Measurements from ENCODE around the gene HTR3E. TPM values are rescaled to one million over a fixed set of nuclear protein-coding genes. Genes with fewer than 3 reads are reported as not detected.

The HTR3E gene
- 1 to 10 TPM in 1 of 4 donors, not detected in 3; 1.2 TPM for total RNA-seq

GRCh38 chr3:184096811-184097383 is at the start of gene HTR3E:
TSS of gene HTR3E (plus strand) at chr3:184097064. CDS start at chr3:184097530, 466 bp downstream.
- Histone ChIP-seq H3K27ac (no peak within 1 kb of the TSS), H3K4me3 (no peak within 1 kb of the TSS), H3K27me3 (no peaks in the 10 kb centered on the region), H3K9me3 (peaks cover 0 to 11% (median 4%) of the 10 kb centered on the region in 4 donors), H3K4me1 (no peaks in the 10 kb centered on the region), H3K36me3 (no peaks in the 10 kb centered on the region)
- DNase-seq: no peak
- TF ChIP-seq CTCF (IDR thresholded peaks at IDR 0.05): no peak
- no peak for TF ChIP-seq POLR2A (IDR thresholded peaks at IDR 0.05)

GRCh38 chr3:184050217-184050847 is 46.5 kb upstream of the HTR3E start:
- H3K36me3 ChIP-seq: no peaks in the 10 kb centered on the region
- no peaks in the 10 kb centered on the region for H3K4me1 ChIP-seq
- H3K27ac ChIP-seq: no peak overlapping the region
- H3K27me3 ChIP-seq: no peaks in the 10 kb centered on the region
- no peak for TF ChIP-seq CTCF (IDR thresholded peaks at IDR 0.05)
- TF ChIP-seq POLR2A (IDR thresholded peaks at IDR 0.05): no peak
- no peaks in the 10 kb centered on the region for H3K9me3 ChIP-seq
- DNase-seq: no peak
- no peak overlapping the region for H3K4me3 ChIP-seq

GRCh38 chr3:184052767-184053166 is 44.1 kb upstream of the HTR3E start, which contains the start of gene HTR3C:
TSS of gene HTR3C (plus strand) at chr3:184053047. CDS start at chr3:184053081, 34 bp downstream.
- TF ChIP-seq CTCF (IDR thresholded peaks at IDR 0.05): no peak
- no peak for TF ChIP-seq POLR2A (IDR thresholded peaks at IDR 0.05)
- no peak for DNase-seq
- H3K4me3 ChIP-seq: no peak within 1 kb of the TSS
- H3K27ac ChIP-seq: no peak within 1 kb of the TSS
- no peaks in the 10 kb centered on the region for H3K36me3 ChIP-seq
- H3K27me3 ChIP-seq: no peaks in the 10 kb centered on the region
- no peaks in the 10 kb centered on the region for H3K9me3 ChIP-seq
- no peaks in the 10 kb centered on the region for H3K4me1 ChIP-seq

GRCh38 chr3:184058029-184058428 is 38.8 kb upstream of the HTR3E start:
- Histone ChIP-seq H3K4me1 (no peaks in the 10 kb centered on the region), H3K27me3 (no peaks in the 10 kb centered on the region), H3K4me3 (no peak overlapping the region), H3K9me3 (no peaks in the 10 kb centered on the region), H3K36me3 (no peaks in the 10 kb centered on the region), H3K27ac (no peak overlapping the region)
- no peak for DNase-seq
- TF ChIP-seq CTCF (IDR thresholded peaks at IDR 0.05) (no peak), POLR2A (IDR thresholded peaks at IDR 0.05) (no peak)

- DNase-seq: no peak
- H3K27ac ChIP-seq: no peak overlapping the region
- TF ChIP-seq CTCF (IDR thresholded peaks at IDR 0.05) (no peak), POLR2A (IDR thresholded peaks at IDR 0.05) (no peak)
- no peaks in the 10 kb centered on the region for H3K4me1 ChIP-seq
- no peaks in the 10 kb centered on the region for H3K27me3 ChIP-seq
- H3K9me3 ChIP-seq: no peaks in the 10 kb centered on the region
- no peak overlapping the region for H3K4me3 ChIP-seq
- H3K36me3 ChIP-seq: no peaks in the 10 kb centered on the region
Measured at GRCh38 chr3:184059424-184059823, 37.4 kb upstream of the HTR3E start.

Measured in Peyer's patch (tissue), 4 donors.